ENCODE results near the gene SERPINA10.
"Not testable (repeated sequence)": the region's sequence is repeated elsewhere in the genome, so short reads cannot be mapped to it uniquely, and the experiment has no call there.

The SERPINA10 gene

DNA sequence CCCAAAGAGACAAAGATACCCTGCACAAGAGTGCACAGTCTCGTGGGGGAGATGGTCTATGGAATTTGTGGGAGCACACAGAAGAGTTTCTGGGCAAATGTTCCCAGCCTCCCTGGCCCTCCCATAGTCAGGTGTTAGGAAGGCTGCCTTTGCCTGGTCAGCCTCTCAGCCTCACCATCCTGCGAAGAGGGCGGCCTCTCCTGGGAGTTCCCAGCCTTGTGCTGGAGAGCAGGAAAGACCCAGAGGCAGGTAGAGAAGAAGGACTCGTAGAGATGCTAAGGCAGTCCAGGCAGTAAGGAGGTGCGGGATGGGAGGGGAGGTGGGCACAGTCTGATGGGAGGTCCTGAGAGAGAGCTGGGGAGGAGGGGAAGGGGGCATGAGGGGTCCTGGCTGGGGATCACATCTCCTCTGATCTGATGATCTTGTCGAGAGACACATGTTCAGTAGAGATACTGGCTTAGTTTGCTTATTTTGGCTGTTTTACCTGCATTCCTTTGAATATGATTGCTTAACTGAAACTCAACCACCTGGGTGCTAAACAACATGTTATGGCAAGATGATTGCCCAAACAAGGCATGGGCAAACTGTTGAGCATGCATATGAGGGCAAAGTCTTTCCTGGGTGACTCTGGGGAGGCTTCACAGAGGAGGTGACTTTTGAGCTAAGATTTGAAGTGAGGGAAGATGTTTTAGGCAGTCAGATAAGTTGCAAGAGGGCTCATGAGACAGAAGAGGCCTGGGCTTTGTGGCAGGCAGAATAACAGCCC lies 19.6 kb upstream of the SERPINA10 start:
- Histone ChIP-seq H3K9me3 (ENCODE audit: insufficient read depth, low read depth, low read length) (peaks cover 6% of the 10 kb centered on the region; the same call in 1 of the 2 replicates), H3K4me3 (ENCODE audit: low read length) (no peak overlapping the region), H3K9ac (ENCODE audit: low read depth, low read length) (no peak overlapping the region), H3K36me3 (ENCODE audit: insufficient read depth, low read length) (no peaks in the 10 kb centered on the region), H3K27ac (ENCODE audit: low read depth, low read length) (no peak overlapping the region), H3K27me3 (ENCODE audit: insufficient read depth, low read length) (no peaks in the 10 kb centered on the region), H3K4me1 (ENCODE audit: insufficient read depth, low read length) (no peaks in the 10 kb centered on the region)
- WGBS = 92% methylated on average over 6 of the region's 6 CpGs

DNA sequence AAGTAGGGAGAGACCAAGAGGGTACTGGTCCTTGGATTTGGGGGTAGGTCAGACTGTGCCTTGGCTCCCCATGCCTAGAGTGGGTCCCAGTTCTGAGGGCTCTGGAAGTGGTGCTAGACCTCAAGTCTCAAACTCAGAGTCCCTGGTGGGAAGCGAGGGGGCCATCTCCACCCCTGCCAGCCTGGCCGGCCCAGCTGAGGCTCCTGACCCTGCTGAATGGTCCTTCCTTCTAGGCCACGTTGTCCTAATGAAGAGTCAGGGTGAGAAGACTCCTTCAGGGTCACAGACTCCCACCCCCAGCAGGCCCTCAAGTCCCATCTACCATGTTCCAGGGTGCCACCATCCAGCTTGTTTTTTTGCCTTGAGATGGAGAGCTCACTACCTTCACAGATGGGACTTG lies 17.2 kb upstream of the SERPINA10 start:
- peaks cover 9% of the 10 kb centered on the region; the same call in 1 of the 2 replicates for H3K9me3 ChIP-seq (ENCODE audit: insufficient read depth, low read depth, low read length)
- H3K4me3 ChIP-seq (ENCODE audit: low read length) = no peak overlapping the region
- no peaks in the 10 kb centered on the region for H3K36me3 ChIP-seq (ENCODE audit: insufficient read depth, low read length)
- H3K27me3 ChIP-seq (ENCODE audit: insufficient read depth, low read length) = no peaks in the 10 kb centered on the region
- H3K27ac ChIP-seq (ENCODE audit: low read depth, low read length) = no peak overlapping the region
- no peaks in the 10 kb centered on the region for H3K4me1 ChIP-seq (ENCODE audit: insufficient read depth, low read length)
- 88% methylated on average over 3 of the region's 3 CpGs for WGBS
- no peak overlapping the region for H3K9ac ChIP-seq (ENCODE audit: low read depth, low read length)

DNA sequence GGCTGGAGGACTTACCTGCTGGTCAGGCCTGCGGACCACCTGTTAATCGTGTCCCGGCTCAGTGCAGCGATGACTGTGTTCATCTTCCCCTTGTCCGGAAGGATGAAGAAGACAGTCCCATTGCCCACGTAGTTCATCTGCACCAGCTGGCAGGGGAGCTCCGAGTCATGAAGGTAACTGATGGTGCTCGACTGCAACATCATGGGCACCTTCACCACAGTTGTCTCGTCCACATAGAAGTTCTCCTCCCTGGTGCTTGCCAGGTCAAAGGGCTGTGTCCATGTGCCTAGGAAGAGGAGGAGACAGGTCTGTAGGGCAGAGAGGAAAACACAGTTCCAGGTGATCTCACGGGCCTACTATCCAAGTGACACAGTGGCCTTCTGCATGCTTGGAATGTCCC lies 16.7 kb upstream of the SERPINA10 start:
- no peak overlapping the region for H3K27ac ChIP-seq (ENCODE audit: low read depth, low read length)
- no peaks in the 10 kb centered on the region for H3K36me3 ChIP-seq (ENCODE audit: insufficient read depth, low read length)
- WGBS = 92% methylated on average over 10 of the region's 10 CpGs
- H3K4me3 ChIP-seq (ENCODE audit: low read length) = no peak overlapping the region
- no peak overlapping the region for H3K9ac ChIP-seq (ENCODE audit: low read depth, low read length)
- H3K4me1 ChIP-seq (ENCODE audit: insufficient read depth, low read length) = no peaks in the 10 kb centered on the region
- H3K27me3 ChIP-seq (ENCODE audit: insufficient read depth, low read length) = no peaks in the 10 kb centered on the region
- H3K9me3 ChIP-seq (ENCODE audit: insufficient read depth, low read depth, low read length) = peaks cover 9% of the 10 kb centered on the region; the same call in 1 of the 2 replicates

DNA sequence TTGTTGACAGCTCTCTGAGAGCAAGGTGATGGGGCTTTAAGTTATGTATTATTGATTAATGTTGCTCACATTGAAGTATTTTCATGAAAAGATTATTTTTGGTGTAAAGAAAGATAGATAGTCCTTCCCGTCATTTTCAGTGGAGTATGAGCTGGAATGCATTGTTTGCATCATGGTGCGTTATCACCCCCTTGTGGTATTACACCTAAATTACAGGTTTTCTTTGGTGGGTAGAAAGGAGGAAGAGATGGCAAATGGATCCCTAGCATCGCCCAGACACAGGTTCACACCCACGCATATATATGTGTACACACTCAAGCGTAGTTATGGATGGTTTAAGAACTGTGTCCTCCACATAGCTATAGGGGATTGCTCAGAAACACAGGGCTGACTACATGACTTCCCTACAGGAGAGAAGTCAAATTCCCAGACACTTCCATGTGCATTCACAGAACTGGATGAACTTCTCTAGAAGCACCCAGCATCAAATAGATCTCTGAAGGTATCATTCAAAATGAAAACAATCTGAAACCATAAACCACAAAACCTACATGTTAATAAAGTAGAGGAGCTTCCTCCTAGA lies 14.4 kb upstream of the SERPINA10 start:
- Histone ChIP-seq H3K9ac (ENCODE audit: low read depth, low read length) (no peak overlapping the region), H3K27me3 (ENCODE audit: insufficient read depth, low read length) (no peaks in the 10 kb centered on the region), H3K4me1 (ENCODE audit: insufficient read depth, low read length) (no peaks in the 10 kb centered on the region), H3K27ac (ENCODE audit: low read depth, low read length) (no peak overlapping the region), H3K4me3 (ENCODE audit: low read length) (no peak overlapping the region), H3K9me3 (ENCODE audit: insufficient read depth, low read depth, low read length) (peaks cover 9% of the 10 kb centered on the region; the same call in 1 of the 2 replicates), H3K36me3 (ENCODE audit: insufficient read depth, low read length) (no peaks in the 10 kb centered on the region)
- 65% methylated on average over 5 of the region's 5 CpGs for WGBS

GRCh38 chr14:94306047-94306978 lies 13.2 kb upstream of the SERPINA10 start:
- Histone ChIP-seq H3K36me3 (ENCODE audit: insufficient read depth, low read length) (no peaks in the 10 kb centered on the region), H3K9ac (ENCODE audit: low read depth, low read length) (no peak overlapping the region), H3K4me3 (ENCODE audit: low read length) (no peak overlapping the region), H3K27ac (ENCODE audit: low read depth, low read length) (no peak overlapping the region), H3K27me3 (ENCODE audit: insufficient read depth, low read length) (no peaks in the 10 kb centered on the region), H3K9me3 (ENCODE audit: insufficient read depth, low read depth, low read length) (peaks cover 9% of the 10 kb centered on the region; the same call in 1 of the 2 replicates), H3K4me1 (ENCODE audit: insufficient read depth, low read length) (no peaks in the 10 kb centered on the region)
- 89% methylated on average over 11 of the region's 12 CpGs for WGBS

- 86% methylated on average over 2 of the region's 2 CpGs for WGBS
These were observed 12.6 kb upstream of the SERPINA10 start for GRCh38 chr14:94305620-94306019.

DNA sequence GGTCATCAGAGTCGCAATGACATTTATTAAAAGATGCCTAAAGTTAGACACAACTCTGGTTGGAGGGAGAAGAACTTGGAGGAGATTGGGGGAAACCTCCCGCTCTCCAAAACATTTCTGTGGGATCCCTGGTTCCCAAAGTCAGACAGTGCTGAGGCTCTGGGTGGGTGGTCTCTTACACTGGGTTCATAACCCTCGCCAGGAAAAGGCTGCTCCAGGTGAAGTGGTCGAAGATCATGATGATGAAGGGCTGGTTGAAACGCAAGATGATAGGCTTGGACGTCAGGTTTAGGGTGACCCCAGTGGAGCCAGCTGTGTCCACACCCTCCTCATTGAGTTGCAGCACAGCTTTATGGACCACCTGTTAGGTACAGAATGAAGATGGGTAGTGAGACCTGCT lies 11.2 kb upstream of the SERPINA10 start:
- peaks cover 9% of the 10 kb centered on the region; the same call in 1 of the 2 replicates for H3K9me3 ChIP-seq (ENCODE audit: insufficient read depth, low read depth, low read length)
- H3K4me3 ChIP-seq (ENCODE audit: low read length) = no peak overlapping the region
- H3K9ac ChIP-seq (ENCODE audit: low read depth, low read length) = no peak overlapping the region
- H3K36me3 ChIP-seq (ENCODE audit: insufficient read depth, low read length) = no peaks in the 10 kb centered on the region
- H3K4me1 ChIP-seq (ENCODE audit: insufficient read depth, low read length) = no peaks in the 10 kb centered on the region
- H3K27me3 ChIP-seq (ENCODE audit: insufficient read depth, low read length) = no peaks in the 10 kb centered on the region
- H3K27ac ChIP-seq (ENCODE audit: low read depth, low read length) = no peak overlapping the region
- WGBS = 94% methylated on average over 6 of the region's 6 CpGs

More at GRCh38 chr14:94305620-94306019, 12.6 kb upstream of the SERPINA10 start:
- Histone ChIP-seq H3K4me1 (ENCODE audit: insufficient read depth, low read length) (no peaks in the 10 kb centered on the region), H3K9ac (ENCODE audit: low read depth, low read length) (no peak overlapping the region), H3K36me3 (ENCODE audit: insufficient read depth, low read length) (no peaks in the 10 kb centered on the region), H3K27me3 (ENCODE audit: insufficient read depth, low read length) (no peaks in the 10 kb centered on the region), H3K4me3 (ENCODE audit: low read length) (no peak overlapping the region), H3K27ac (ENCODE audit: low read depth, low read length) (no peak overlapping the region), H3K9me3 (ENCODE audit: insufficient read depth, low read depth, low read length) (peaks cover 9% of the 10 kb centered on the region; the same call in 1 of the 2 replicates)

DNA sequence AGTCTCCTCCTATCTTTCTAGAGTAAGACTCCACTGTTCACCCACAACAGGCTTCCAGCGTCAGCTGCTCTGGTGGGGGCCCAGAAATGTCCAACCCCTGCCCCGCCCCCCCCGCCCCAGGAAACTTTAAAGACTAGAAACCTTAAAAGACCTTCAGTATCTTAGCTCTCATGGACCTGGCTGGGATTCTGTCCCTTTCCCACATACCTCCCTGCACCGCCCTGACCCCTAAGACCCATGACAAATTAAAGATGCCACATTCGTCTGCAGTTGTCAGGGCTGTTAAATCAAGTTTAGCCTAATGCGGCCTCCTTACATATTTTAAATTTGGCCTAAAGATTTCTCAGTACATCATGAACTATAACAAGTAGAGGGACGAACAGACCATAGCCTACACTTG lies 10.0 kb upstream of the SERPINA10 start:
- no peak overlapping the region for H3K9ac ChIP-seq (ENCODE audit: low read depth, low read length)
- peaks cover 6% of the 10 kb centered on the region; the same call in 1 of the 2 replicates for H3K9me3 ChIP-seq (ENCODE audit: insufficient read depth, low read depth, low read length)
- no peaks in the 10 kb centered on the region for H3K27me3 ChIP-seq (ENCODE audit: insufficient read depth, low read length)
- no peak overlapping the region for H3K4me3 ChIP-seq (ENCODE audit: low read length)
- WGBS = 85% methylated on average over 6 of the region's 7 CpGs
- H3K36me3 ChIP-seq (ENCODE audit: insufficient read depth, low read length) = no peaks in the 10 kb centered on the region
- no peaks in the 10 kb centered on the region for H3K4me1 ChIP-seq (ENCODE audit: insufficient read depth, low read length)
- no peak overlapping the region for H3K27ac ChIP-seq (ENCODE audit: low read depth, low read length)

DNA sequence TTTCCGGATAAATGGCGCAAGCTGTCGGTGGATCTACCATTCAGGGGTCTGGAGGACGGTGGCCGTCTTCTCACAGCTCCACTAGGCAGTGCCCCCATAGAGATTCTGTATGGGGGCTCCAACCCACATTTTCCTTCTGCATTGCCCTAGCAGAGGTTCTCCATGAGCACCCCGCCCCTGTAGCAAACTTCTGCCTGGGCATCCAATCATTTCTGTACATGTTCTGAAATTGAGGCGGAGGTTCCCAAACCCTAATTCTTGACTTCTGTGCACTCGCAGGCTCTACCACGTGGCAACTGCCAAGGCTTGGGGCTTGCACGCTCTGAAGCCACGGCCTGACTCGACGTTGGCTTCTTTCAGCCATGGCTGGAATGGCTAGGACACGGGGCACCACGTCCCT lies 5.1 kb upstream of the SERPINA10 start:
- Histone ChIP-seq H3K36me3 (ENCODE audit: insufficient read depth, low read length) (no peaks in the 10 kb centered on the region), H3K4me1 (ENCODE audit: insufficient read depth, low read length) (no peaks in the 10 kb centered on the region), H3K27me3 (ENCODE audit: insufficient read depth, low read length) (no peaks in the 10 kb centered on the region), H3K27ac (ENCODE audit: low read depth, low read length) (no peak overlapping the region), H3K9me3 (ENCODE audit: insufficient read depth, low read depth, low read length) (no peaks in the 10 kb centered on the region), H3K4me3 (ENCODE audit: low read length) (no peak overlapping the region), H3K9ac (ENCODE audit: low read depth, low read length) (no peak overlapping the region)
- WGBS = 95% methylated on average over 15 of the region's 15 CpGs

GRCh38 chr14:94296181-94296545 lies 3.1 kb upstream of the SERPINA10 start:
- WGBS = 93% methylated on average over 4 of the region's 4 CpGs
- H3K9me3 ChIP-seq (ENCODE audit: insufficient read depth, low read depth, low read length); H3K27me3 ChIP-seq (ENCODE audit: insufficient read depth, low read length); H3K4me3 ChIP-seq (ENCODE audit: low read length); H3K27ac ChIP-seq (ENCODE audit: low read depth, low read length); H3K4me1 ChIP-seq (ENCODE audit: insufficient read depth, low read length); H3K36me3 ChIP-seq (ENCODE audit: insufficient read depth, low read length); H3K9ac ChIP-seq (ENCODE audit: low read depth, low read length): not testable (repeated sequence)
